ENCODE results near the gene FRK.
"Not testable (repeated sequence)": the region's sequence is repeated elsewhere in the genome, so short reads cannot be mapped to it uniquely, and the experiment has no call there.

FRK gene

DNA sequence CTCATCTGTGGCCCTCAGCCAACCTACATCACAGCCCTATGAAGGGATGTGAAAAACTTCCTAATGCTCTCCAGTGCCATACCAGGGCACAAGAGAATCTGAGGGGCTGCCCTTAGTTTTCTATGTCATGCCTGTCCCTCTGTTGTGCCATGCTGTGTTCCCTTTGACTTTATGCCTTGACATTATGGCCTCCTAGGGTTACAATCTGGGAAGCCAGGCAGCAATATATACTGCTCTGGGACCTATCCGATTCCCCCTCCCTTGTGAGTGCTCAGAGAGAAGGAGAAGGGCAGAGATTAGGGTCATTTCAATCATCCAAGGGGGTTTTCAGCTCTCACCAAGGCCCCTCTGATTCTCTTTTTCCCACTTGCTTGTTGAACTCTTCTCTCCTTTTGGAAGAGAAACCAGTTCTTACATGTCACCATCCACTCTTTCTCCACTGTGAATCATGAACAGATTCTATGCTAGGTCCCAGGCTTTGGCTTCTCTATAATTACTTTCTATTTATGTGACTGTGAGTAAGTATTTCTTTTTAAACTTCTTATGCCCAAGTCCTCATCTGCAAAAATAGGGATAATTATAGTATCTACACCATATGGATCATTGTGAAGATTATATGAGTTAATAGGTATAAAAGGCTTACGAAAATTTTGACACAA lies 14.2 kb upstream of the FRK start:
- DNase-seq, result no peak

GRCh38 chr6:116073765-116074440 lies 13.2 kb upstream of the FRK start:
- no peak for DNase-seq

- no peak for DNase-seq
These were observed 11.7 kb upstream of the FRK start for GRCh38 chr6:116072368-116072767.

DNA sequence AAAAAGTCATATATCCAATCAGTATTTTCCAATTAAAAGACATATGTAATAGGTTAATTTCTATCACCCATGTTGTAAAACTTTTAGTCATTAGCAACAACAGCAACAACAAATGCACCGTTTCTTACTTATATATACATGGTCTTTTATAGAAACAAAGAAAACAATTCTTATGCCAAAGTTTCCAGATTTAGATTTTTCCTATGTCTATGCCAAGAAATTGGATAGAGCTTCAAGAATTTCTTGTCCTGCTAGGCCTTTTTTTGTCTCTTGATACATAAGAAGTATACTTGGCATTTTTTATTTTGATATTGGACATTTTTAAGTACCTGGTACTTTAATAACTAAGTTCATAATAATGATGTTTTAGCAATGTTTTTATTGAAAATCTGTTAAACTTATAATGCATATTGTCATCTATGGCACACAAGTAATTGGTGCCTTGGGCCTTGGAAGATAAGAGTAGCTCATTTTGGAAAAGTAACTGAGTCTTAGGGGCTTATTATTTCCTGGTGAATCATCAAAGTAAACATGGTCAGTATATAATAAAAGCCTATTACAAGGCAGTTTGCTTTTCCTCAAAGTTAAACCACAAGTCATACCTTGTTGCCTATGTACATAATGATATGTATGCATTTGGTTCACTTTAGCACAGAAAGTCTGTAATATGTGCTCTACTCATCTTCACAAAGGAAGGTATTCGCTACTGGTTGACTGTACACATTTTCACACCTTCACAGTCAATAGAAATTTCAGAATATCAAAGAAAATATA lies 10.1 kb upstream of the FRK start:
- DNase-seq, result no peak

GRCh38 chr6:116070101-116070500 lies 9.4 kb upstream of the FRK start:
- no peak for DNase-seq

GRCh38 chr6:116066789-116067188 lies 6.1 kb upstream of the FRK start:
- no peak for DNase-seq

- DNase-seq, result no peak
These were observed 4.0 kb upstream of the FRK start for GRCh38 chr6:116064666-116065065.

GRCh38 chr6:116062496-116062895 lies 1.8 kb upstream of the FRK start:
- no peak for DNase-seq

GRCh38 chr6:116059713-116060571 lies 749 bp downstream of the FRK start:
- no peak for DNase-seq

- DNase-seq, result no peak
These were observed 2.9 kb downstream of the FRK start for GRCh38 chr6:116057766-116058165.

DNA sequence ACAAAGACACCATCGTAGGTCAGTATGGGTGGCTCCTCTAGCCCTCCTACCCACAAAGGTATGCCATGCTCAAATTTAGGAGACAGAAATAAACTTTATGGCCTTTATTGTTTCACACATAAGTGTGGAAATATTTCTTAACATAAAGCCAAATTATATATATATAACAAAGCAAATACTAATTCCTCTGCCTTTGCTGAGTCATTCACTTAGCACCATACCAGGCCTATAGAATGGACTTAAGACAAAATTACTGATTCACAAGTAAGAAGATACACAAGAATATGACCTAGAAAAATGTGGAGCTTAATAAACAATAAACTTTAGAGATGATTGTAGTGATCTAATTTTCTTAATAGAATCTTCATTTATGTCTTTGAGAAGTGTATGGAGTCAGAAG lies 5.2 kb downstream of the FRK start:
- DNase-seq, result no peak

DNA sequence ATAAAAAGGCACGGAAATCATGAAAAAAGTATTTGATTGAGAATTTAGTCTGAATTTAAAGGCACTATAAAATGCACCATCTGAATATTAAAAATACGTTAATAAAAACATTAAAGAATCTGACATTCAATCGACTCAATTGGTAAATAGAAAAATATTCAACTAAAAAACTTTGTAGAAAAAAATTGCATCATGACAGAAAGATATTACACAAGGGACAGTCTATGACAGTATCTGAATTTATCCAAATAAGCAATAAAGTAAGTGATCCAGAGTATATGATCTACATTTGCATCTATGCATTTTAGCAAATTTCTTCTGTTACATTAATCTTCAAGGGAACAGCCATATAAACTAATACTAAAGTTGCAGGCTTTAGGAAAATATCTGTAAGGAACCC lies 9.4 kb downstream of the FRK start:
- DNase-seq, result no peak

- no peak for DNase-seq
These were observed 10.0 kb downstream of the FRK start for GRCh38 chr6:116050737-116051136.

GRCh38 chr6:116049321-116049720 lies 11.4 kb downstream of the FRK start:
- no peak for DNase-seq

DNA sequence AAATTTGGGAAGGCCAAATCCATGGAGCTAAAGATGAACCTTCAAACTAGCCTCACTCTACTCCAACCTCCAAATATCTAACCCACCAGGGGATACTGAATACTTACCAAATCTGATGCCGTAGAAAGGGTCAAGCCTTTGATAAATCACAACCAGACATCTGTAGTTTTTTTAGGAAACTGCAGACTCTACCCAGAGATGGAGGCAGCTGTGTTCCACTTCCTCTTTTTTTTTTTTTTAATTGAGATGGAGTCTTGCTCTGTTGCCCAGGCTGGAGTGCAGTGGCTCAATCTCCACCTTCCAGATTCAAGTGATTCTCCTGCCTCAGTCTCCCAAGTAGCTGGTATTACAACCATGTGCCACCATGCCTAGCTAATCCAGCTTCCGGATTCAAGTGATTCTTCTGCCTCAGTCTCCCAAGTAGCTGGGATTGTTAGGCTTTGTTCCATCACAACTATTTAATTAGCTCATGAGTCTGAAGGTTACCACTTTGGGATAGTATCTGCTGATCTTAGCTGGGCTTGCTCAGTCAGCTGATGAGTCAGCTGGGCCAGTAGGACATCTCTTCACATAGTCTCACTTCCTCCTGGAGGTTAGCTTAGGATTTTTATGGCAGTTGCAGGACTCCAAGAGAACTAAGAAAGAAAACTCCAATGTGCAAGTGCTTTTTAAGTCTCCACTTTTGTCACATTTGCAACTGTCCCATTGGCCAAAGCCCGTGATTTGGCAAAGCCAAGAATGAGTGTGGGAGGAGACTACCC lies 13.3 kb downstream of the FRK start:
- no peak for DNase-seq

- no peak for DNase-seq
These were observed 14.0 kb downstream of the FRK start for GRCh38 chr6:116046737-116047136.

DNA sequence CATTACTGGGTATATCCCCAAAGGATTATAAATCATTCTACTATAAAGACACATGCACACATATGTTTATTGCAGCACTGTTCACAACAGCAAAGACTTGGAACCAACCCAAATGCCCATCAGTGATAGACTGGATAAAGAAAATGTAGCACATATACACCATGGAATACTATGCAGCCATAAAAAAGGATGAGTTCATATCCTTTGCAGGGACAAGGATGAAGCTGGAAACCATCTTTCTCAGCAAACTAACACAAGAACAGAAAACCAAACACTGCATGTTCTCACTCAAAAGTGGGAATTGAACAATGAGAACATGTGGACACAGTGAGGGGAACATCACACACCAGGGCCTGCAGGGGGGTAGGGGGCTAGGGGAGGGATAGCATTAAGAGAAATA lies 14.4 kb downstream of the FRK start:
- DNase-seq, result not testable (repeated sequence)

DNA sequence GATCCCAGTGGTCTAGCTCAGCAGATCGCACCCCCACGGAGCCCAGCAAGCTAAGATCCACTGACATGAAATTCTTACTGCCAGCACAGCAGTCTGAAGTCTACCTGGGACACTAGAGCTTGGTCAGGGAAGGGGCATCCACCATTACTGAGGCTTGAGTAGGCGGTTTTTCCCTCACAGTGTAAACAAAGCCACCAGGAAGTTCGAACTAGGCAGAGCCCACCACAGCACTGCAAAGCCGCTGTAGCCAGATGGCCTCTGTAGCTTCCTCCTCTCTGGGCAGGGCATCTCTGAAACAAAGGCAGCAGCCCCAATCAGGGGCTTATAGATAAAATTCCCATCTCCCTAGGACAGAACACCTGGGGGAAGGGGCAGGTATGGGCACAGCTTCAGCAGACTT lies 18.8 kb downstream of the FRK start:
- no peak for DNase-seq

- DNase-seq, result no peak
These were observed 19.7 kb downstream of the FRK start for GRCh38 chr6:116040993-116041392.

DNA sequence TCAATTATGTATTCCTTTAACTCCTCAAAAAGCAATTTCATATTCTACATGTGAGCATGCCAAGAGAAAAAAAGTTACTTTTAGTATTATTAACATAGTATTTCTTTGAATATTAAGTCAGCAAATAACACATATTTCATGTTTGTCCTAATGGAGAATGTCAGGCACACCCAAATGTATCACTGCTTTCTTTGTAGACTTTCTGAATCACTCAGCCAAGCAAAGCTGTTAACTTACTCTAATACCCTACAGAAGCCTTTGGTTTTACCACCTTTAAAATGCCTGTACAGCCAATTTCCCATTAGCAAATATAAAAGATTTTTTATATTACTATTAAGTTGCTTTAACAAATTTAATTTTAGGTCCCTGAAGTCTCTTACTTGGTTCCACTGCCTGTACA lies 23.8 kb downstream of the FRK start:
- no peak for DNase-seq

DNA sequence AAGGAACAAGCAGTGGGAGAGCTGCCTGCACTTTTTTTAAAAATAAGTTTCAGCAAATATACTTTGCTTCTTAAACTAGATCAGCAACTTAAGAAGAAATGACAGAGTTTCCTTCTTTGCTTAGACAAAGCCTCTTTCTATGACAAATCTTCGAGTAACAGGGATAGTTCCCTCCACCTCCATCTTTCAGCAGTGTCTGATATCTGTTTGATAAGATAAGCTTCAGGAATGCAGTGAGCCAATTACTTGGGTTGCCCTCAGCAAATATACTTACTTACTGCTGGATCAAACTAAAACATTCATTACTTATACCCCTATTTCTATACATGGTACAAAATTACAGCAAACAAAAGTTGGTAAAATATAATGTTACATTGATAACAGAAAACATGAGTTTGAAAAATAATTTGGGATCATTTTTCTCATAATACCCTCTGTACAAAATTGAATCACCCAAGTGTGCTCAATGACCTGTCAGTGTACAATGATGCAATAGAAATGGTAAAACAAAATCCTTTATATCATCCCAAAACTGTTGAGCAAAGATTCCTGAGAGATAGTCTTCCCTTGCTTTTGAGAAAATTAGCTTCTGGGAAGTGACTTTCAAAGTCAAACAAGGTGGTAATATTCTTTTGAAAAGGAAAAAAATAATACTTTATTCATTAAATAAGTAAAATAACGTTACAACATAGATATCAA lies 24.5 kb downstream of the FRK start:
- DNase-seq, result no peak

GRCh38 chr6:116035616-116036015 lies 25.1 kb downstream of the FRK start:
- DNase-seq, result no peak
